Measurements from ENCODE around the gene ZNF638. TPM values are rescaled to one million over a fixed set of nuclear protein-coding genes. Genes with fewer than 3 reads are reported as not detected.

ZNF638 gene
- total and polyA plus RNA-seq, 10 of the 15 experiments (the other 5 are each of a cell fraction or from before 2014, with no cell fraction given) = 37.6 to 133 (median 64.5) TPM

DNA sequence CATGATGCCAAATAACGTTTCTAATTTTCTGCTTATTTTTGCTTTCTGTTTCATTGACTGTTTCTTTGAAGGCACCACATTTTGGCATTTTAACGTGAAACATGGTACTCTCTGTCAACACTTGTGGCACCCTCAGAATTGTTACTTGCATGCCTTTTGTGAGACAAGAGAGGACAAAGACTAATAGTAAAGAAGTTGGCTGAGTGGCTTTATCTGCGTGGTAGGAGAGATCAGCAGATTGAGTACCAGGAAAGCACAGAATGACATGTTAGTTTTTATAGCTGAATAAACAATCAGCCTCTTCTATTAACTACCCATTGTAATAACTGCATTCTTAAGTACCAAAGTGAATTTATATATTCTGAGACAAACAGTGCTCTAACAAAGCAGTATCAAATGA is 8.6 kb downstream of the ZNF638 start:
- SMC1A ChIA-PET (ENCODE audit: uncharacterized antibody, unreplicated experiment) = no interaction called here
- POLR2A ChIA-PET = no interaction called here
- BruUV-seq (replicated peaks) = no TSS peak
- no peak for FAIRE-seq
- Histone ChIP-seq H3K27me3 (replicated peaks in 1 of 2; ENCODE audit: control insufficient read depth in 2 of 2, insufficient read depth in 2 of 2, low read length in 1 of 2) (no peaks in the 10 kb centered on the region), H3K4me1 (ENCODE audit: control insufficient read depth, insufficient read depth, low read length) (no peaks in the 10 kb centered on the region), H3K27ac (ENCODE audit: control insufficient read depth, insufficient read depth) (no peak overlapping the region), H3K4me2 (ENCODE audit: control insufficient read depth, insufficient read depth) (no peak overlapping the region), H3K79me2 (ENCODE audit: control insufficient read depth, insufficient read depth, low read length) (peaks cover 78% of the 10 kb centered on the region), H2AFZ (ENCODE audit: control insufficient read depth, low read depth, low read length) (no peak overlapping the region), H3K9ac (ENCODE audit: control insufficient read depth, insufficient read depth, low read length) (no peak overlapping the region), H3K4me3 (no peak overlapping the region), H3K9me3 (replicated peaks; ENCODE audit: control insufficient read depth, insufficient read depth, low read length) (no peaks in the 10 kb centered on the region), H4K20me1 (ENCODE audit: control insufficient read depth, insufficient read depth) (no peaks in the 10 kb centered on the region; the same call in 1 of the 2 replicates), H3K36me3 (ENCODE audit: control insufficient read depth in 2 of 2, insufficient read depth in 2 of 2, low read length in 1 of 2) (peaks cover 0 to under 1% of the 10 kb centered on the region in 2 experiments; a peak in 1 of 4 replicates)
- WGBS (ENCODE audit: insufficient coverage, insufficient replicate concordance, low lambda C conversion rate, missing lambda C conversion rate) = 85% methylated on average over 3 of the region's 3 CpGs
- RAD21 ChIA-PET (ENCODE audit: unreplicated experiment) = no interaction called here
- in situ Hi-C loops (cut with MboI) = no loop called here
- intact Hi-C loops (cut with micrococcal nuclease; ENCODE audit: unreplicated experiment) = no loop called here
- no peak; the same call in 1 of the 3 replicates for ATAC-seq
- DNase-seq (ENCODE audit: low read depth, low spot score) = no peak
- CTCF ChIA-PET = interaction anchor here (0.9 to 6.3 kb wide), 2 partner anchors 8 to 13 kb away, joined by 3 to 50 read pairs; partner anchors contain the start of gene ZNF638
- TF ChIP-seq SREBF2 (IDR thresholded peaks at IDR 0.05; ENCODE audit: low read length) = no peak
- TF ChIP-seq MEF2A (IDR thresholded peaks at IDR 0.05; ENCODE audit: insufficient read depth, low read depth, low read length) = no peak
- no peak for TF ChIP-seq TAF1 (IDR thresholded peaks at IDR 0.05; ENCODE audit: borderline replicate concordance, low read depth, low read length)
- TF ChIP-seq MTA3 (IDR thresholded peaks at IDR 0.05; ENCODE audit: borderline replicate concordance, low read length) = no peak
- TF ChIP-seq RFX5 (IDR thresholded peaks at IDR 0.05; ENCODE audit: low read depth, low read length) = no peak
- TF ChIP-seq, protein P1, sequence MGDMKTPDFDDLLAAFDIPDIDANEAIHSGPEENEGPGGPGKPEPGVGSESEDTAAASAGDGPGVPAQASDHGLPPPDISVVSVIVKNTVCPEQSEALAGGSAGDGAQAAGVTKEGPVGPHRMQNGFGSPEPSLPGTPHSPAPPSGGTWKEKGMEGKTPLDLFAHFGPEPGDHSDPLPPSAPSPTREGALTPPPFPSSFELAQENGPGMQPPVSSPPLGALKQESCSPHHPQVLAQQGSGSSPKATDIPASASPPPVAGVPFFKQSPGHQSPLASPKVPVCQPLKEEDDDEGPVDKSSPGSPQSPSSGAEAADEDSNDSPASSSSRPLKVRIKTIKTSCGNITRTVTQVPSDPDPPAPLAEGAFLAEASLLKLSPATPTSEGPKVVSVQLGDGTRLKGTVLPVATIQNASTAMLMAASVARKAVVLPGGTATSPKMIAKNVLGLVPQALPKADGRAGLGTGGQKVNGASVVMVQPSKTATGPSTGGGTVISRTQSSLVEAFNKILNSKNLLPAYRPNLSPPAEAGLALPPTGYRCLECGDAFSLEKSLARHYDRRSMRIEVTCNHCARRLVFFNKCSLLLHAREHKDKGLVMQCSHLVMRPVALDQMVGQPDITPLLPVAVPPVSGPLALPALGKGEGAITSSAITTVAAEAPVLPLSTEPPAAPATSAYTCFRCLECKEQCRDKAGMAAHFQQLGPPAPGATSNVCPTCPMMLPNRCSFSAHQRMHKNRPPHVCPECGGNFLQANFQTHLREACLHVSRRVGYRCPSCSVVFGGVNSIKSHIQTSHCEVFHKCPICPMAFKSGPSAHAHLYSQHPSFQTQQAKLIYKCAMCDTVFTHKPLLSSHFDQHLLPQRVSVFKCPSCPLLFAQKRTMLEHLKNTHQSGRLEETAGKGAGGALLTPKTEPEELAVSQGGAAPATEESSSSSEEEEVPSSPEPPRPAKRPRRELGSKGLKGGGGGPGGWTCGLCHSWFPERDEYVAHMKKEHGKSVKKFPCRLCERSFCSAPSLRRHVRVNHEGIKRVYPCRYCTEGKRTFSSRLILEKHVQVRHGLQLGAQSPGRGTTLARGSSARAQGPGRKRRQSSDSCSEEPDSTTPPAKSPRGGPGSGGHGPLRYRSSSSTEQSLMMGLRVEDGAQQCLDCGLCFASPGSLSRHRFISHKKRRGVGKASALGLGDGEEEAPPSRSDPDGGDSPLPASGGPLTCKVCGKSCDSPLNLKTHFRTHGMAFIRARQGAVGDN (IDR thresholded peaks at IDR 0.05) = no peak
- TF ChIP-seq RCOR1 (conservative IDR thresholded peaks at IDR 0.05; ENCODE audit: low read depth, low read length) = no peak
- TF ChIP-seq ZNF622 (IDR thresholded peaks at IDR 0.05) = no peak
- TF ChIP-seq, protein P2, sequence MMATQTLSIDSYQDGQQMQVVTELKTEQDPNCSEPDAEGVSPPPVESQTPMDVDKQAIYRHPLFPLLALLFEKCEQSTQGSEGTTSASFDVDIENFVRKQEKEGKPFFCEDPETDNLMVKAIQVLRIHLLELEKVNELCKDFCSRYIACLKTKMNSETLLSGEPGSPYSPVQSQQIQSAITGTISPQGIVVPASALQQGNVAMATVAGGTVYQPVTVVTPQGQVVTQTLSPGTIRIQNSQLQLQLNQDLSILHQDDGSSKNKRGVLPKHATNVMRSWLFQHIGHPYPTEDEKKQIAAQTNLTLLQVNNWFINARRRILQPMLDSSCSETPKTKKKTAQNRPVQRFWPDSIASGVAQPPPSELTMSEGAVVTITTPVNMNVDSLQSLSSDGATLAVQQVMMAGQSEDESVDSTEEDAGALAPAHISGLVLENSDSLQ (IDR thresholded peaks at IDR 0.05) = no peak
- no peak for TF ChIP-seq KDM1A (IDR thresholded peaks at IDR 0.05; ENCODE audit: borderline replicate concordance)
- TF ChIP-seq ZSCAN29 (IDR thresholded peaks at IDR 0.05) = no peak
- TF ChIP-seq ZNF384 (IDR thresholded peaks at IDR 0.05; ENCODE audit: borderline replicate concordance, low read depth, low read length) = no peak
- TF ChIP-seq, protein P3, sequence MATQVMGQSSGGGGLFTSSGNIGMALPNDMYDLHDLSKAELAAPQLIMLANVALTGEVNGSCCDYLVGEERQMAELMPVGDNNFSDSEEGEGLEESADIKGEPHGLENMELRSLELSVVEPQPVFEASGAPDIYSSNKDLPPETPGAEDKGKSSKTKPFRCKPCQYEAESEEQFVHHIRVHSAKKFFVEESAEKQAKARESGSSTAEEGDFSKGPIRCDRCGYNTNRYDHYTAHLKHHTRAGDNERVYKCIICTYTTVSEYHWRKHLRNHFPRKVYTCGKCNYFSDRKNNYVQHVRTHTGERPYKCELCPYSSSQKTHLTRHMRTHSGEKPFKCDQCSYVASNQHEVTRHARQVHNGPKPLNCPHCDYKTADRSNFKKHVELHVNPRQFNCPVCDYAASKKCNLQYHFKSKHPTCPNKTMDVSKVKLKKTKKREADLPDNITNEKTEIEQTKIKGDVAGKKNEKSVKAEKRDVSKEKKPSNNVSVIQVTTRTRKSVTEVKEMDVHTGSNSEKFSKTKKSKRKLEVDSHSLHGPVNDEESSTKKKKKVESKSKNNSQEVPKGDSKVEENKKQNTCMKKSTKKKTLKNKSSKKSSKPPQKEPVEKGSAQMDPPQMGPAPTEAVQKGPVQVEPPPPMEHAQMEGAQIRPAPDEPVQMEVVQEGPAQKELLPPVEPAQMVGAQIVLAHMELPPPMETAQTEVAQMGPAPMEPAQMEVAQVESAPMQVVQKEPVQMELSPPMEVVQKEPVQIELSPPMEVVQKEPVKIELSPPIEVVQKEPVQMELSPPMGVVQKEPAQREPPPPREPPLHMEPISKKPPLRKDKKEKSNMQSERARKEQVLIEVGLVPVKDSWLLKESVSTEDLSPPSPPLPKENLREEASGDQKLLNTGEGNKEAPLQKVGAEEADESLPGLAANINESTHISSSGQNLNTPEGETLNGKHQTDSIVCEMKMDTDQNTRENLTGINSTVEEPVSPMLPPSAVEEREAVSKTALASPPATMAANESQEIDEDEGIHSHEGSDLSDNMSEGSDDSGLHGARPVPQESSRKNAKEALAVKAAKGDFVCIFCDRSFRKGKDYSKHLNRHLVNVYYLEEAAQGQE (IDR thresholded peaks at IDR 0.05; ENCODE audit: low read depth, low read length) = no peak
- TF ChIP-seq POU2F2 (IDR thresholded peaks at IDR 0.05; ENCODE audit: borderline replicate concordance, low read depth, low read length) = no peak
- no peak for TF ChIP-seq EP300 (IDR thresholded peaks at IDR 0.05; ENCODE audit: borderline replicate concordance in 1 of 2, control insufficient read depth in 1 of 2, low read depth in 2 of 2, low read length in 2 of 2)
- no peak for TF ChIP-seq MTA2 (IDR thresholded peaks at IDR 0.05; ENCODE audit: low read depth)
- TF ChIP-seq CEBPB (IDR thresholded peaks at IDR 0.05; ENCODE audit: borderline replicate concordance in 1 of 2, low read depth in 2 of 2, low read length in 2 of 2) = no peak
- TF ChIP-seq SREBF1 (IDR thresholded peaks at IDR 0.05; ENCODE audit: low read length) = no peak

All from GM12878 (cell line).